ENCODE results near the gene FAM107A.

GRCh38 chr3:58622892-58623291, 45.7 kb upstream of the FAM107A start:
- TF ChIP-seq, protein P1, sequence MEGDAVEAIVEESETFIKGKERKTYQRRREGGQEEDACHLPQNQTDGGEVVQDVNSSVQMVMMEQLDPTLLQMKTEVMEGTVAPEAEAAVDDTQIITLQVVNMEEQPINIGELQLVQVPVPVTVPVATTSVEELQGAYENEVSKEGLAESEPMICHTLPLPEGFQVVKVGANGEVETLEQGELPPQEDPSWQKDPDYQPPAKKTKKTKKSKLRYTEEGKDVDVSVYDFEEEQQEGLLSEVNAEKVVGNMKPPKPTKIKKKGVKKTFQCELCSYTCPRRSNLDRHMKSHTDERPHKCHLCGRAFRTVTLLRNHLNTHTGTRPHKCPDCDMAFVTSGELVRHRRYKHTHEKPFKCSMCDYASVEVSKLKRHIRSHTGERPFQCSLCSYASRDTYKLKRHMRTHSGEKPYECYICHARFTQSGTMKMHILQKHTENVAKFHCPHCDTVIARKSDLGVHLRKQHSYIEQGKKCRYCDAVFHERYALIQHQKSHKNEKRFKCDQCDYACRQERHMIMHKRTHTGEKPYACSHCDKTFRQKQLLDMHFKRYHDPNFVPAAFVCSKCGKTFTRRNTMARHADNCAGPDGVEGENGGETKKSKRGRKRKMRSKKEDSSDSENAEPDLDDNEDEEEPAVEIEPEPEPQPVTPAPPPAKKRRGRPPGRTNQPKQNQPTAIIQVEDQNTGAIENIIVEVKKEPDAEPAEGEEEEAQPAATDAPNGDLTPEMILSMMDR (IDR thresholded peaks at IDR 0.05; ENCODE audit: poor library complexity, severe bottlenecking), result no peak
- TF ChIP-seq TAF1 (IDR thresholded peaks at IDR 0.05; ENCODE audit: low read depth) (no peak), EP300 (conservative IDR thresholded peaks at IDR 0.05; ENCODE audit: poor library complexity, severe bottlenecking) (no peak), MXI1 (conservative IDR thresholded peaks at IDR 0.05; ENCODE audit: poor library complexity, severe bottlenecking) (no peak), EZH2 (IDR thresholded peaks at IDR 0.05; ENCODE audit: borderline replicate concordance, insufficient read depth, low read length, poor library complexity, severe bottlenecking) (no peak), POLR2AphosphoS5 (IDR thresholded peaks at IDR 0.05) (no peak)

All from neural cell (in vitro differentiated cells).